ENCODE results near the gene ITGAL.

The ITGAL gene

GRCh38 chr16:30499284-30499683, 26.7 kb downstream of the ITGAL start:
- no peaks in the 10 kb centered on the region for H3K79me2 ChIP-seq (ENCODE audit: insufficient read depth, low read length)
- no peaks in the 10 kb centered on the region for H3K27me3 ChIP-seq (ENCODE audit: insufficient read depth, low read length)
- TF ChIP-seq EZH2 (IDR thresholded peaks at IDR 0.05; ENCODE audit: borderline replicate concordance, low read length) (no peak), CTCF (IDR thresholded peaks at IDR 0.05; ENCODE audit: low read length) (no peak)
- H3F3A ChIP-seq (ENCODE audit: insufficient read depth, low read length) = no peaks in the 10 kb centered on the region
- no peak overlapping the region for H3K27ac ChIP-seq (ENCODE audit: low read depth, low read length, poor library complexity, severe bottlenecking)
- no peaks in the 10 kb centered on the region for H4K20me1 ChIP-seq (ENCODE audit: insufficient read depth, low read length)
- H3K36me3 ChIP-seq (ENCODE audit: insufficient read depth, low read length) = peaks cover 73% of the 10 kb centered on the region
- H3K9ac ChIP-seq (ENCODE audit: low read length) = no peak overlapping the region
- H2AFZ ChIP-seq (ENCODE audit: low read length) = no peak overlapping the region
- H3K4me2 ChIP-seq (ENCODE audit: low read length) = no peak overlapping the region
- H3K4me1 ChIP-seq (ENCODE audit: insufficient read depth, low read length, severe bottlenecking) = no peaks in the 10 kb centered on the region
- H3K4me3 ChIP-seq (ENCODE audit: low read depth, low read length, poor library complexity, severe bottlenecking) = no peak overlapping the region
- H3K9me3 ChIP-seq (ENCODE audit: low read length) = no peaks in the 10 kb centered on the region
- H3K9me2 ChIP-seq (ENCODE audit: low read depth, low read length) = no peaks in the 10 kb centered on the region

GRCh38 chr16:30503403-30504296, 31.1 kb downstream of the ITGAL start:
- Histone ChIP-seq H3K79me2 (ENCODE audit: insufficient read depth, low read length) (no peaks in the 10 kb centered on the region), H3K36me3 (ENCODE audit: insufficient read depth, low read length) (peaks cover 75% of the 10 kb centered on the region), H3K27ac (ENCODE audit: low read depth, low read length, poor library complexity, severe bottlenecking) (no peak overlapping the region), H3K9me3 (ENCODE audit: low read length) (no peaks in the 10 kb centered on the region), H3K27me3 (ENCODE audit: insufficient read depth, low read length) (no peaks in the 10 kb centered on the region), H3F3A (ENCODE audit: insufficient read depth, low read length) (no peaks in the 10 kb centered on the region), H3K4me2 (ENCODE audit: low read length) (no peak overlapping the region), H3K4me1 (ENCODE audit: insufficient read depth, low read length, severe bottlenecking) (no peaks in the 10 kb centered on the region), H3K4me3 (ENCODE audit: low read depth, low read length, poor library complexity, severe bottlenecking) (no peak overlapping the region), H3K9me2 (ENCODE audit: low read depth, low read length) (no peaks in the 10 kb centered on the region), H4K20me1 (ENCODE audit: insufficient read depth, low read length) (no peaks in the 10 kb centered on the region), H2AFZ (ENCODE audit: low read length) (no peak overlapping the region), H3K9ac (ENCODE audit: low read length) (no peak overlapping the region)
- TF ChIP-seq CTCF (IDR thresholded peaks at IDR 0.05; ENCODE audit: low read length) (no peak), EZH2 (IDR thresholded peaks at IDR 0.05; ENCODE audit: borderline replicate concordance, low read length) (no peak)

- Histone ChIP-seq H3K9me2 (ENCODE audit: low read depth, low read length) (no peaks in the 10 kb centered on the region), H3K79me2 (ENCODE audit: insufficient read depth, low read length) (no peaks in the 10 kb centered on the region), H3K27me3 (ENCODE audit: insufficient read depth, low read length) (no peaks in the 10 kb centered on the region), H2AFZ (ENCODE audit: low read length) (no peak overlapping the region), H3F3A (ENCODE audit: insufficient read depth, low read length) (no peaks in the 10 kb centered on the region), H3K36me3 (ENCODE audit: insufficient read depth, low read length) (peaks cover 84% of the 10 kb centered on the region), H3K9me3 (ENCODE audit: low read length) (no peaks in the 10 kb centered on the region), H3K4me1 (ENCODE audit: insufficient read depth, low read length, severe bottlenecking) (no peaks in the 10 kb centered on the region), H4K20me1 (ENCODE audit: insufficient read depth, low read length) (no peaks in the 10 kb centered on the region), H3K27ac (ENCODE audit: low read depth, low read length, poor library complexity, severe bottlenecking) (no peak overlapping the region), H3K4me2 (ENCODE audit: low read length) (no peak overlapping the region), H3K4me3 (ENCODE audit: low read depth, low read length, poor library complexity, severe bottlenecking) (no peak overlapping the region), H3K9ac (ENCODE audit: low read length) (no peak overlapping the region)
- TF ChIP-seq EZH2 (IDR thresholded peaks at IDR 0.05; ENCODE audit: borderline replicate concordance, low read length) (no peak), CTCF (IDR thresholded peaks at IDR 0.05; ENCODE audit: low read length) (no peak)
Measured at GRCh38 chr16:30509081-30509765, 36.7 kb downstream of the ITGAL start.
